ENCODE measurements around the gene SMCO3.
"Not testable (repeated sequence)": the region's sequence is repeated elsewhere in the genome, so short reads cannot be mapped to it uniquely, and the experiment has no call there.

Gene SMCO3

GRCh38 chr12:14766649-14767215, 47.2 kb downstream of the SMCO3 start:
- ATAC-seq = no peak
- no peak for TF ChIP-seq RARB (CRISPR knock-in tag; IDR thresholded peaks at IDR 0.05)
- TF ChIP-seq TSHZ2 (CRISPR knock-in tag; IDR thresholded peaks at IDR 0.05) = no peak
- TF ChIP-seq ZNF565 (CRISPR knock-in tag; conservative IDR thresholded peaks at IDR 0.05; ENCODE audit: low read depth) = no peak
- TF ChIP-seq ZFP30 (CRISPR knock-in tag; IDR thresholded peaks at IDR 0.05) = no peak
- no peak for TF ChIP-seq PATZ1 (CRISPR knock-in tag; IDR thresholded peaks at IDR 0.05; ENCODE audit: borderline replicate concordance)
- no peak for TF ChIP-seq SNAI2 (CRISPR knock-in tag; IDR thresholded peaks at IDR 0.05)
- TF ChIP-seq ISL1 (CRISPR knock-in tag; IDR thresholded peaks at IDR 0.05) = no peak
- TF ChIP-seq ZC3H10 (CRISPR knock-in tag; IDR thresholded peaks at IDR 0.05) = no peak
- no peak for TF ChIP-seq ESRRG (CRISPR knock-in tag; IDR thresholded peaks at IDR 0.05)

GRCh38 chr12:14766020-14766419, 48.0 kb downstream of the SMCO3 start:
- ATAC-seq = not testable (repeated sequence)

GRCh38 chr12:14765398-14765797, 48.6 kb downstream of the SMCO3 start:
- TF ChIP-seq GLIS3 (CRISPR knock-in tag; IDR thresholded peaks at IDR 0.05) = no peak
- no peak for TF ChIP-seq BACH2 (CRISPR knock-in tag; IDR thresholded peaks at IDR 0.05; ENCODE audit: borderline replicate concordance)
- peak; percentile 80 for TF ChIP-seq ZNF8 (CRISPR knock-in tag; IDR thresholded peaks at IDR 0.05)
- TF ChIP-seq ZNF70 (CRISPR knock-in tag; IDR thresholded peaks at IDR 0.05) = no peak
- ATAC-seq = no peak

GRCh38 chr12:14759711-14760280, 54.2 kb downstream of the SMCO3 start:
- not testable (repeated sequence) for ATAC-seq

GRCh38 chr12:14756334-14757143, 57.4 kb downstream of the SMCO3 start:
- no peak for ATAC-seq
- TF ChIP-seq POU6F1 (CRISPR knock-in tag; IDR thresholded peaks at IDR 0.05; ENCODE audit: borderline replicate concordance, low read depth) (no peak), CSDC2 (CRISPR knock-in tag; IDR thresholded peaks at IDR 0.05) (no peak), TSHZ2 (CRISPR knock-in tag; IDR thresholded peaks at IDR 0.05) (no peak), TOX (CRISPR knock-in tag; IDR thresholded peaks at IDR 0.05; ENCODE audit: borderline replicate concordance) (no peak), ARNTL (CRISPR knock-in tag; IDR thresholded peaks at IDR 0.05; ENCODE audit: borderline replicate concordance, low read depth) (no peak), PPARA (CRISPR knock-in tag; IDR thresholded peaks at IDR 0.05; ENCODE audit: borderline replicate concordance) (no peak), CREB5 (CRISPR knock-in tag; IDR thresholded peaks at IDR 0.05; ENCODE audit: low read depth) (no peak), BACH2 (CRISPR knock-in tag; IDR thresholded peaks at IDR 0.05; ENCODE audit: borderline replicate concordance) (no peak), CSRNP3 (CRISPR knock-in tag; IDR thresholded peaks at IDR 0.05) (no peak), SNAI2 (CRISPR knock-in tag; IDR thresholded peaks at IDR 0.05) (no peak), ZFP3 (CRISPR knock-in tag; IDR thresholded peaks at IDR 0.05) (no peak)
